CD4-positive, alpha-beta T cell treated with Interleukin-6 at 100 ng/mL for 8 hours (primary cell): ENCODE measurements around the gene VTN.

Experiments used
- DNase-seq: peaks from one replicate; pipeline ENCODE4 v3.0.0-alpha.2; 2020; ENCODE audit warnings: mixed read lengths, low spot score

VTN gene

DNA sequence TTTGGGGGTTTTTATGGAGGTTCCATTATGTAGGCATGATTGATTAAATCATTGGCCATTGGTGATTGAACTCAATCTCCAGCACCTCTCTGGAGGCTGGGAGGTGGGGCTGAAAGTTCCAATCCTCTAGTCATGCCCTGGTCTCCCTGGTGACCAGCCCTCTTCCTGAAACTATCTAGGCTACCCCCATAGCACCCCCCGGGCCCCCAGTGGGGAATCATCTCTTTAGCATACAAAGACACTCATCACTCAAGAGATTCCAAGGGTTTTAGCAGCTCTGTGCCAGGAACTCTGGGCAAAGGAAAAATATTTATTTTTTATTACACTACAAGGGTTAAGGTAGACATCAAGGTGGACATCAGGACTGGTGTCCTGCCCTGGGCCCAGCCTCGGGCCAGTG, 25.3 kb upstream of the VTN start:
- DNase-seq, result no peak

DNA sequence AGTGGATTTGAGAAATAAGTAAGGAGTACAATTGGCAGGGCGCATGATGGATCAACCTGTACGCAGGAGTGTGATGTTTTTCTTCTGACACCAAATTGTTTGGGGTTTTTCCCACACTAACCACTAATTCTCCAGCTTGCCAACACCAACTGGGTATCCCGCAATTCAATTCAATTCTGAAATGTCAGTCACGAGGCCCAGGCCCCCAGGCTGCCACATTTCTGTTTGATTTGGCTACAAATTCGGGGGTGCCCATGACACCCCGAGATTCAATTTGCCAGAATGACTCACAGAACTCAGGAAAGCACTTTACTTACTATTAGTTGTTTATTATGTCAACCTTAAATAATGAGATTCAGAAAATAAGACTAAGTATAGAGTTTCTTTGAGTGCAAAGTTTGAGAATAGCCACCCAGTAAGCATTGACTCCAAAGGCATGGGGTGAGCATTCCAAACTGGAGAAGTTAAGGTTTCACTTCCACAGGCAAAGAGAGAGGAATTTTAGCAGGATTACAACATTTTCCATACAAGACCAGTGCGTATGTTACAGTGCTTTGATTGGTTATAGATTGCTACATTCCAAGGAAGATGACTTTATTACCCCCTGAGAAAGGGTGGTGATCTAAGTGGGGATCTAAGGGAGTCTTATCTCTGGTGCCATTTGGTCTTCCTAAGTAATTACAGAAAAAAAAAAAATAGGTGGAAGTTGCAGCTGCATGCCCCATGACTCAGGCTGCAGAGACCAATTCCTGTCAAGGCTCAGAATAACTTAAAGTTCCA, 24.4 kb upstream of the VTN start:
- DNase-seq, result no peak

DNA sequence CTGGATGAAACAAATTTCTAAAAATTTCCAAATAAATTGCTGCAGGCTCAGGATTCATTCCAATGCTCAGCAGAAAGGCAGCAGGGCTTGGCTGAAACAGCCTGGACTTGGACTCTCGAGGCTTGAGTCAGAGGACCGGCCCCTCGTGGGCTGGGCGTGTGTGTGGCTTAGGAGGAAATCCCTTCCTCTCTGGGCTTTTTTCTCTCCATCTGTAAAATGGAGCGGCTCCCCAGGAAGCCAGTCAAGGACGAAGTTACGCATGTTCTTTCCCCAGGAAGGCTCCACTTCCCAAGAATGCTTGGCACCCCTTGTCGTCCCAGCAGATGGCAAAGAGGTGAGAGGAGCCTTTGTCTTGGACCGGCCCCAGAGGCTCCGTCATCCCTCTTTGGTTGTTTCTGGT, 22.4 kb upstream of the VTN start:
- DNase-seq, result no peak

GRCh38 chr17:28391401-28391800, 21.3 kb upstream of the VTN start:
- no peak for DNase-seq

DNA sequence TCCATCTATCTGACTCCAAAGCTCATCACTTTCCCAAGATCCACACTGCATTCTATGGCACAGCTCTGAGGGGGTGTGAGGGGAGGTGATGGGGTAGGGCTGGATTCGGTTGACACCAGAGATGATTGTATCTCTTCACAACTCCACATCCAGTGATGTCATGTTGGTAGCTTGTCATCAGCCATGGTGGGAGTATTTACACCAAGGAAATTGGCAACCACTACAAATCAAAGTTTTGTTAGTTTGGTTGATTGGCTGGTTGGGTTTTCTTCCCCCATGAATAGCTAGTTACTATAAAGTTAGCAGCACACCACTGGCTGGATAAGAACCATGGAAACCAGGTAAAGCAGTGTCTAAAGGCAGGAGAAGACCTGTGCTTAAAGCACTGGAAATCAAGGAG, 20.9 kb upstream of the VTN start:
- no peak for DNase-seq

- DNase-seq, result no peak
Measured at GRCh38 chr17:28390563-28390962, 20.5 kb upstream of the VTN start.

- DNase-seq, result no peak
Measured at GRCh38 chr17:28390141-28390540, 20.0 kb upstream of the VTN start.

- DNase-seq, result no peak
Measured at GRCh38 chr17:28388106-28388505, 18.0 kb upstream of the VTN start.

DNA sequence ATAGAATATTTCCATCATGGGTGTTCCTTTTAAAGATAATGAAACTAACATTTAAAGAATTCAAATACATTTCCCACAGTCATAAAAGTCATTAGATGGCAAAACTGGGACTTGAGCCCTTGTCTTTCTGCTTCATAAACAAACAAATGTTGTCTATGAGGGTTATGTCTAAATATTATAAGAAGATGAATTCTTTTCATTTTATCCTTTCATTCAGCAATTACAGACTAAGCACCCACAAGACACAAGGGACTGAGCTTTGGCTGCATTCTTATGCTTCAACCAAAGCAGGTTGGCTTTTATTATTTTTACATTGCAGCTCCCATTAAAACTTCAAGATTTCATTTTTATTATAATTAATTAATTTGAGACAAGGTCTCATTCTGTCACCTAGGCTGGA, 16.3 kb upstream of the VTN start:
- no peak for DNase-seq

DNA sequence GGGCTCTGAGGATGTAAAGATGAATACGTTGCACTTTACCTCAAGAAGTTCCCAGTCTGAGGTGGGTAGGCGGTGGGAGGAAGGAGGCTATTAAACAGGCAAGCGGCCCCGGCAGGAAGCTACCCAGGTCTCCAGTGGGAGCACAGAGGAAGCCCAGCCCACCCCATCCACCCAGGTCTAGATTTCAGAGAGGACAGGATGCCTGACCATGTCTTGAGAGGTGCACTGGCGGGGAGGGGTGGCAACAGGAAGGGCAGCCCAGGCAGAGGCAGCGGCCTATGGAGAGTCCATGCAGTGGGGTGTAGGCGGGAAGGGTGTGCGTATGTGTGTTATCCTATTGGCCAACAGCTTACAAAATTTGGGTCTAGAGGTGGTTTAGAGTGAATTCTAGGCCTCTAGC, 15.3 kb upstream of the VTN start:
- DNase-seq, result peak; percentile 12

- DNase-seq, result no peak
Measured at GRCh38 chr17:28385037-28385400, 14.9 kb upstream of the VTN start.

DNA sequence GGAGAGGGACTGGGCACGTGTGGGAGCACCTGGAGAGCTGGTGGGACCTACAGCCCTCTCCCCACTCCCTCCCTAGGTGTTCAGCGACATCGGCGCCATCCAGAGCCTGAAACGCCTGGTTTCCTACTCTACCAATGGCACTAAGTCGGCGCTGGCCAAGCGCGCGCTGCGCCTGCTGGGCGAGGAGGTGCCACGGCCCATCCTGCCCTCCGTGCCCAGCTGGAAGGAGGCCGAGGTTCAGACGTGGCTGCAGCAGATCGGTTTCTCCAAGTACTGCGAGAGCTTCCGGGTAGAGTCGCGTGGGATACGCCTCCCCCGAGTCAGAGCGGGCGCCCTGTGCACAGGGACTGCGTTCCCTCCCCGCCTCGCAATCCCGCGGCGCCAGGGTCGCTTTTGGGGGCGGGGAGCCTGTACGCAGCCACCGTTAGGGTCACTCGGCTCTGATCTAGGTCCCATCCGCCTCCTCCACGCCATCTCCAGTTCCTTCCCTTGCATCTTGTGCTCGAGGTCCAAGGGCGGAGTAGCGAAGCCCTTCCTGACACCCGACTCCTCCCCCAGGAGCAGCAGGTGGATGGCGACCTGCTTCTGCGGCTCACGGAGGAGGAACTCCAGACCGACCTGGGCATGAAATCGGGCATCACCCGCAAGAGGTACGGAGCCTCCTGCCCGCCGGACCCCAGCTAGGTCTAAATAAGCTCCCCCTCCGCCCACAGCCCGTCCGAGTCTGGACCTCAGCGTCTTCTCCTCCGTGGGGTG, 14.4 kb upstream of the VTN start:
- DNase-seq, result peak; percentile 59

GRCh38 chr17:28381141-28381825, 11.2 kb upstream of the VTN start:
- no peak for DNase-seq

DNA sequence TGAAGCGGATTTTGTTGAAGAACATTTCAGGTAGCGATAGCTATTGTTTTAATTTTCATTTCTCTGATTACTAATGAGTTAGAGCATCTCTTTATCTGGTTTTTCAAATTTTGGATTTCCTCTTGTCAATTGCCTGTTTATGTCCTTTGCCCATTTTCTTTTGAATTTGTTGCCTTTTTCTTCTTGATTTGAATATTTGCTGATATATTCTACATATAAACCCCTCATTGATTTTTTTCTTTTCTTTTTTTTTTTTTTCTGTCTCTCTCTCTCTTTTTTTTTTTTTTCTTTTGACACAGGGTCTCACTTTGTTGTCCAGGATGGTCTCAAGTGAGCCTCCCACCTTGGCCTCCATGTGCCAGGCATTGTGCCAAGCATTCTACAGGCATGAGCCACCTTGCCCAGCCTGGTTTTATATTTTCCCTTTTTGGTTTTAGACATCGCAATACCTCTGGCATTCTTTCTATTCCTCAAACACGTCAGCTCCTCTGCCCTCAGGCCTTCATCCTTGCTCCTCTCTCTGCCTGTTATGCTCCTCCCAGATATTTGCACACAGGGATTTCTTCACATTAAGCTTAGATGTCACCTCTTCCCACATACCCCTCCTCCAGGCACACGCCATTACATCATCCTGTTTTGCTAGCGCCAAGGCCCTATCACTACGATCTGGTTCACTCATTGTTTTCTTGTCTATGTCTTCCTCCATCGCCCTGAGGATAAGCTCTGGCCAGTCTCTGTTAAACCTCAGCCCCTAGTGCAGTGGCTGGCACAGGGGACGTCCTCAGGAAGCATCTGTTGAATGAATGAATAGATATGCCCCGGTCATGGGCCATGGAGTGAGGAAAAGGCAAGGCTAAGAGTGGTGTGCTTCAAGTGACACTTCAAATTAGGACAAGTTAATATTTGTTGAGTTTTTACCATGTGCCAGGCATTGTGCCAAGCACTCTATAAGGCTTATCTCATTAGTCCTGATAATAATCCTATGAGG, 10.0 kb upstream of the VTN start:
- no peak for DNase-seq

GRCh38 chr17:28372945-28373274, 2.8 kb upstream of the VTN start:
- DNase-seq, result no peak

DNA sequence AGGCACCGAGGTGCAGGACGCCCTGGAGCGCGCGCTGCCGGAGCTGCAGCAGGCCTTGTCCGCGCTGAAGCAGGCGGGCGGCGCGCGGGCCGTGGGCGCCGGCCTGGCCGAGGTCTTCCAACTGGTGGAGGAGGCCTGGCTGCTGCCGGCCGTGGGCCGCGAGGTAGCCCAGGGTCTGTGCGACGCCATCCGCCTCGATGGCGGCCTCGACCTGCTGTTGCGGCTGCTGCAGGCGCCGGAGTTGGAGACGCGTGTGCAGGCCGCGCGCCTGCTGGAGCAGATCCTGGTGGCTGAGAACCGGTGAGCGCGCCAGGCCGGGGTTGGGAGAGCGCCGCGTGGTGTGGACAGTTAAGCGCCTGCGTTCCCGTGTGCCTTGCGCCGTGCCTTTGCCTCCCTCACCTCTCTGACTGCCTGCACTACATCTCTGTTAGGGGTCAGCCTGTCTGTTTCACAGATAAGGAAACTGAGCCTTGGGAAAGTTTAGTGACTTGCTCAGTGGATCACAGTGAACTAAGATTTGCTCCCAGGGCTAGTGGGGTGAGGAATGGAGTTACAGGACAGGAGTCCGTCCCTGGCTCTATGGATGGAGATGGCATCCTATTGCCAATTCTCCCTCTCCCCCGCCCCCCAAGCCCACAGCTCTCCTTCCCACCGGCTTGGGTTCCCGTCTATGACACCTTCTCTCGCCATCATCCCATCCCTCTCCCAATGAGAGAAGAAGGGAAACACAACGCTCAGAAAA, 2.3 kb upstream of the VTN start:
- no peak for DNase-seq

DNA sequence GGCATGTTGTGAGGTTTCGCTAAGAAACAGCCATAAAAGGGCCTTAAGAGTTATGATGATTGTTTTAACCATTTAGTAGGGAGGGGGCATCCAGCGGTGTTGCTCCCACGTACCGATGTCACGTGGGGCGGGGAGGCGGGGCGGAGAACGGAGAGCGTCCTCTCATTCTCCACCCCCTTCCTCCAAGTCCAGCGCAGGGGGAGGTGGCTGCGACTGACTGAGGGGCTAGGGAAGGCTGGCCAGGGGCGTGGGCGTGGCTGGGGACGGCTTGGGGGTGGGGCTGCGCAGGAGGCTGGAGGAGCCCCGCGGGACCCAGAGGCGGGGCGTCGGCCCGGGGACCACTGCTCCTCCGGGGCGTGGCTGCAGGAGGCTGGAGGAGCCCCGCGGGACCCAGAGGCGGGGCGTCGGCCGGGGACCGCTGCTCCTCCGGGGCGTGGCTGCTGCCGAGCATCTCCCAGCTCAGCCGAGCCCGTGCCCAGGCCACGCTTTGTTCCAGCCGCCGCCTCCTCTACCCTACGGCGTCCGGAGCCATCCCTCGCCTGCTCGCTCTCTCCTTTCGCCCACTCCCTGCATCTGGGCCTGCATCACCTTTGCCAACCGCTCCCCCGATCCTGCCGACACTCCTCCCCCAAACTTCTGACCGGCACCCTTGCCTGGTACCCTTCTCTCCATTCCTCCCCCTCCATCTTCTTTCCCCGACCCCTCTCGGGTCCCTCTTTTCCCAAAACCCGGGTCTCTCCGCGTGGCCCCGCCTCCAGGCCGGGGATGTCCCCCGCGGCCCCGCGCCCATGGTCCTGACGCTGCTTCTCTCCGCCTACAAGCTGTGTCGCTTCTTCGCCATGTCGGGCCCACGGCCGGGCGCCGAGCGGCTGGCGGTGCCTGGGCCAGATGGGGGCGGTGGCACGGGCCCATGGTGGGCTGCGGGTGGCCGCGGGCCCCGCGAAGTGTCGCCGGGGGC, 1.4 kb upstream of the VTN start, which contains the start of gene SARM1:
Gene SARM1, plus strand, starts transcription at position 450 of the 958 bp plus-strand sequence. Its CDS starts 339 bp downstream, at position 789.
- DNase-seq, result peak; percentile 87

DNA sequence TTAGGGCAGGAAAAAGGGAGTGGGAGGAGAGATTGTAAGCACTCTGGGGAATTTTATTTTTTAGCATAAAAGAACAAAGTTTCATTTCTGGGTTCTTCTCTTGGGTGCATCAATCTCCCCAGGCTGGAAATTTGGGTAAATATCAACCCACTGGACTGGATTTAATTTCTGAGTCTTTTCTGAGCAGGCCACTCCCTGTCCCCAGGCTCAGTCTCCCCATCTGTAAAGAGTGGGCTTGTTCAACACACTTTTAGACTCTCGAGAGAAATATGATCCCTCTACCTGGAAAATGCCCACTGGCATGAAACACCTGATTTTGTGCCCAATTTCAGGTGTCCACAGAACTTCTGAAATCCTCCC, 617 bp upstream of the VTN start:
- no peak for DNase-seq

- DNase-seq, result no peak
Measured at GRCh38 chr17:28369684-28370034, 448 bp downstream of the VTN start.
